ENCODE results near the gene EGFLAM.

Gene EGFLAM

DNA sequence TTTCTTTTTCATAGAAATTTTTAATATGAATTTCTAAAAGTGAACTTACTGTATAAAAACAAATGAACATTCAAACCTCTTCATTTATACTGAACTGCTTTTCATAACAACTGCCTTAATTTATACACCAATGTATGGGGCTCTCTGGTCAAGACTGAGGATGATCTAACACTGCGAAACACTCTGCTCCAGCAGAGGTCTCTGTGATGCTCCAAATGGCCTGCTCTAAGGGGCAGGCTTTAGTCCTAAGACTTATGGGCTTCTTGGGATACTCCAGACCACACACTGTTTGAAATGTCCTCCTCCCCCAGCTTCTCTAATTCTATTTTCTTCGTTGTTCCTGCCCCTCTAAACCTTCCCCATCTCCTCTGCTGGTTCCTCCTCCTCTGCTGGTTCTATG, 239.6 kb downstream of the EGFLAM start:
- no peak for DNase-seq (ENCODE audit: low spot score)
- Histone ChIP-seq H2AK5ac (ENCODE audit: low read depth, low read length) (no peak overlapping the region), H3K9me3 (replicated peaks in 1 of 2; ENCODE audit: control insufficient read depth in 2 of 2, insufficient read depth in 1 of 2, low read depth in 1 of 2, low read length in 2 of 2) (no peaks in the 10 kb centered on the region), H2BK5ac (ENCODE audit: low read length) (no peak overlapping the region), H2BK15ac (ENCODE audit: low read length) (no peak overlapping the region), H3K4ac (ENCODE audit: low read length) (no peak overlapping the region), H3K36me3 (replicated peaks in 1 of 2; ENCODE audit: control insufficient read depth in 2 of 2, insufficient read depth in 2 of 2, low read length in 2 of 2) (peaks cover 0 to 91% of the 10 kb centered on the region in 2 donors), H3K9ac (ENCODE audit: low read depth, low read length, poor library complexity) (no peak overlapping the region), H3K27ac (replicated peaks; ENCODE audit: low read length) (no peak overlapping the region), H3K18ac (ENCODE audit: low read length) (no peak overlapping the region), H2AFZ (ENCODE audit: low read length) (no peak overlapping the region), H3K4me2 (ENCODE audit: insufficient read depth, low read length, poor library complexity, severe bottlenecking) (no peak overlapping the region), H4K91ac (ENCODE audit: low read depth, low read length, poor library complexity) (no peak overlapping the region), H3K4me3 (ENCODE audit: low read length in 2 of 2) (no peak overlapping the region), H2BK120ac (ENCODE audit: low read depth, low read length) (no peak overlapping the region), H3K27me3 (ENCODE audit: control insufficient read depth in 3 of 3, insufficient read depth in 3 of 3, low read depth in 1 of 3, low read length in 3 of 3) (no peaks in the 10 kb centered on the region), H3K79me1 (ENCODE audit: low read depth, low read length) (no peaks in the 10 kb centered on the region), H2BK12ac (ENCODE audit: low read length) (no peak overlapping the region), H3K23ac (ENCODE audit: low read depth, low read length, poor library complexity) (no peak overlapping the region), H3K4me1 (ENCODE audit: control insufficient read depth in 2 of 2, insufficient read depth in 1 of 2, low read depth in 1 of 2, low read length in 2 of 2) (peaks cover 0 to 7% of the 10 kb centered on the region in 2 donors), H4K8ac (ENCODE audit: low read depth, low read length) (no peak overlapping the region), H3K14ac (ENCODE audit: low read length) (no peak overlapping the region)
- WGBS, 2 donors (ENCODE audit: extremely low coverage in 2 of 2, insufficient read length in 2 of 2, insufficient replicate concordance in 1 of 2): no CpG with 5 or more reads among the region's 2 CpGs

GRCh38 chr5:38500573-38501260, 242.4 kb downstream of the EGFLAM start:
- H2BK15ac ChIP-seq (ENCODE audit: low read length): no peak overlapping the region
- H3K4me3 ChIP-seq (ENCODE audit: low read length in 2 of 2): no peak overlapping the region
- no peak overlapping the region for H4K91ac ChIP-seq (ENCODE audit: low read depth, low read length, poor library complexity)
- H3K4me2 ChIP-seq (ENCODE audit: insufficient read depth, low read length, poor library complexity, severe bottlenecking): no peak overlapping the region
- H3K4me1 ChIP-seq (ENCODE audit: control insufficient read depth in 2 of 2, insufficient read depth in 1 of 2, low read depth in 1 of 2, low read length in 2 of 2): peaks cover 0 to 7% of the 10 kb centered on the region in 2 donors
- H3K14ac ChIP-seq (ENCODE audit: low read length): no peak overlapping the region
- no peaks in the 10 kb centered on the region for H3K27me3 ChIP-seq (ENCODE audit: control insufficient read depth in 3 of 3, insufficient read depth in 3 of 3, low read depth in 1 of 3, low read length in 3 of 3)
- H2AFZ ChIP-seq (ENCODE audit: low read length): no peak overlapping the region
- no CpG with 5 or more reads among the region's 4 CpGs for WGBS, 2 donors (ENCODE audit: extremely low coverage in 2 of 2, insufficient read length in 2 of 2, insufficient replicate concordance in 1 of 2)
- H3K9ac ChIP-seq (ENCODE audit: low read depth, low read length, poor library complexity): no peak overlapping the region
- no peak overlapping the region for H3K4ac ChIP-seq (ENCODE audit: low read length)
- no peak overlapping the region for H3K23ac ChIP-seq (ENCODE audit: low read depth, low read length, poor library complexity)
- H4K8ac ChIP-seq (ENCODE audit: low read depth, low read length): no peak overlapping the region
- H2AK5ac ChIP-seq (ENCODE audit: low read depth, low read length): no peak overlapping the region
- H3K27ac ChIP-seq (replicated peaks; ENCODE audit: low read length): no peak overlapping the region
- no peak overlapping the region for H2BK120ac ChIP-seq (ENCODE audit: low read depth, low read length)
- H3K18ac ChIP-seq (ENCODE audit: low read length): no peak overlapping the region
- no peaks in the 10 kb centered on the region for H3K79me1 ChIP-seq (ENCODE audit: low read depth, low read length)
- DNase-seq (ENCODE audit: low spot score): no peak
- H2BK5ac ChIP-seq (ENCODE audit: low read length): no peak overlapping the region
- H2BK12ac ChIP-seq (ENCODE audit: low read length): no peak overlapping the region
- peaks cover 0 to 91% of the 10 kb centered on the region in 2 donors for H3K36me3 ChIP-seq (replicated peaks in 1 of 2; ENCODE audit: control insufficient read depth in 2 of 2, insufficient read depth in 2 of 2, low read length in 2 of 2)
- no peaks in the 10 kb centered on the region for H3K9me3 ChIP-seq (replicated peaks in 1 of 2; ENCODE audit: control insufficient read depth in 2 of 2, insufficient read depth in 1 of 2, low read depth in 1 of 2, low read length in 2 of 2)

- Histone ChIP-seq H4K91ac (ENCODE audit: low read depth, low read length, poor library complexity) (no peak overlapping the region), H3K9ac (ENCODE audit: low read depth, low read length, poor library complexity) (no peak overlapping the region), H2BK12ac (ENCODE audit: low read length) (no peak overlapping the region), H3K27ac (replicated peaks; ENCODE audit: low read length) (no peak overlapping the region), H3K14ac (ENCODE audit: low read length) (no peak overlapping the region), H3K9me3 (replicated peaks in 1 of 2; ENCODE audit: control insufficient read depth in 2 of 2, insufficient read depth in 1 of 2, low read depth in 1 of 2, low read length in 2 of 2) (no peaks in the 10 kb centered on the region), H2AK5ac (ENCODE audit: low read depth, low read length) (no peak overlapping the region), H3K18ac (ENCODE audit: low read length) (no peak overlapping the region), H2BK120ac (ENCODE audit: low read depth, low read length) (no peak overlapping the region), H3K79me1 (ENCODE audit: low read depth, low read length) (no peaks in the 10 kb centered on the region), H3K36me3 (replicated peaks in 1 of 2; ENCODE audit: control insufficient read depth in 2 of 2, insufficient read depth in 2 of 2, low read length in 2 of 2) (peaks cover 0 to 88% of the 10 kb centered on the region in 2 donors), H3K4me3 (ENCODE audit: low read length in 2 of 2) (no peak overlapping the region), H3K4me2 (ENCODE audit: insufficient read depth, low read length, poor library complexity, severe bottlenecking) (no peak overlapping the region), H4K8ac (ENCODE audit: low read depth, low read length) (no peak overlapping the region), H3K4ac (ENCODE audit: low read length) (no peak overlapping the region), H2AFZ (ENCODE audit: low read length) (no peak overlapping the region), H3K4me1 (ENCODE audit: control insufficient read depth in 2 of 2, insufficient read depth in 1 of 2, low read depth in 1 of 2, low read length in 2 of 2) (peaks cover 0 to 2% of the 10 kb centered on the region in 2 donors), H2BK15ac (ENCODE audit: low read length) (no peak overlapping the region), H3K27me3 (ENCODE audit: control insufficient read depth in 3 of 3, insufficient read depth in 3 of 3, low read depth in 1 of 3, low read length in 3 of 3) (no peaks in the 10 kb centered on the region), H2BK5ac (ENCODE audit: low read length) (no peak overlapping the region), H3K23ac (ENCODE audit: low read depth, low read length, poor library complexity) (no peak overlapping the region)
- WGBS, 2 donors (ENCODE audit: extremely low coverage in 2 of 2, insufficient read length in 2 of 2, insufficient replicate concordance in 1 of 2): no CpG with 5 or more reads among the region's 3 CpGs
- DNase-seq (ENCODE audit: low spot score): no peak
Measured at GRCh38 chr5:38506302-38506701, 247.9 kb downstream of the EGFLAM start.

GRCh38 chr5:38509185-38509584, 250.8 kb downstream of the EGFLAM start:
- H3K23ac ChIP-seq (ENCODE audit: low read depth, low read length, poor library complexity): no peak overlapping the region
- H3K79me1 ChIP-seq (ENCODE audit: low read depth, low read length): no peaks in the 10 kb centered on the region
- no peak overlapping the region for H3K4ac ChIP-seq (ENCODE audit: low read length)
- DNase-seq (ENCODE audit: low spot score): no peak
- H3K14ac ChIP-seq (ENCODE audit: low read length): no peak overlapping the region
- WGBS, 2 donors (ENCODE audit: extremely low coverage in 2 of 2, insufficient read length in 2 of 2, insufficient replicate concordance in 1 of 2): no CpG with 5 or more reads among the region's 5 CpGs
- H3K4me1 ChIP-seq (ENCODE audit: control insufficient read depth in 2 of 2, insufficient read depth in 1 of 2, low read depth in 1 of 2, low read length in 2 of 2): peaks cover 0 to 2% of the 10 kb centered on the region in 2 donors
- H2BK120ac ChIP-seq (ENCODE audit: low read depth, low read length): no peak overlapping the region
- no peak overlapping the region for H2BK5ac ChIP-seq (ENCODE audit: low read length)
- no peak overlapping the region for H3K4me2 ChIP-seq (ENCODE audit: insufficient read depth, low read length, poor library complexity, severe bottlenecking)
- H3K18ac ChIP-seq (ENCODE audit: low read length): no peak overlapping the region
- no peak overlapping the region for H2BK12ac ChIP-seq (ENCODE audit: low read length)
- no peaks in the 10 kb centered on the region for H3K27me3 ChIP-seq (ENCODE audit: control insufficient read depth in 3 of 3, insufficient read depth in 3 of 3, low read depth in 1 of 3, low read length in 3 of 3)
- no peak overlapping the region for H3K9ac ChIP-seq (ENCODE audit: low read depth, low read length, poor library complexity)
- H3K27ac ChIP-seq (replicated peaks; ENCODE audit: low read length): no peak overlapping the region
- H2BK15ac ChIP-seq (ENCODE audit: low read length): no peak overlapping the region
- no peak overlapping the region for H2AK5ac ChIP-seq (ENCODE audit: low read depth, low read length)
- H2AFZ ChIP-seq (ENCODE audit: low read length): no peak overlapping the region
- H3K36me3 ChIP-seq (replicated peaks in 1 of 2; ENCODE audit: control insufficient read depth in 2 of 2, insufficient read depth in 2 of 2, low read length in 2 of 2): peaks cover 0 to 85% of the 10 kb centered on the region in 2 donors
- no peak overlapping the region for H4K8ac ChIP-seq (ENCODE audit: low read depth, low read length)
- no peaks in the 10 kb centered on the region for H3K9me3 ChIP-seq (replicated peaks in 1 of 2; ENCODE audit: control insufficient read depth in 2 of 2, insufficient read depth in 1 of 2, low read depth in 1 of 2, low read length in 2 of 2)
- no peak overlapping the region for H3K4me3 ChIP-seq (ENCODE audit: low read length in 2 of 2)
- no peak overlapping the region for H4K91ac ChIP-seq (ENCODE audit: low read depth, low read length, poor library complexity)

Data from neuronal stem cell (in vitro differentiated cells).